K562 (cell line): ENCODE results near the gene VPS37B. TPM values are rescaled to one million over a fixed set of nuclear protein-coding genes. Genes with fewer than 3 reads are reported as not detected.
A peak's percentile ranks its signal among the peaks of the same experiment; 100 is the strongest.

ENCODE experiments used
- ATAC-seq: fragments of 200-7000 bp; cut with Tn5 transposase; 3 replicates; pipeline ENCODE4 v1.9.1; 2020; ENCODE audit warnings: moderate library complexity
- BruUV-seq: library from RNA; stranded (reverse); fragments of 400-500 nt; replicated peaks from 2 replicates; lab custom pipeline; 2021; lab: Mats Ljungman, UMichigan
- CTCF ChIA-PET: fragments of 300-600 bp; formaldehyde crosslinking; extraction: SDS; loops from one replicate; lab custom pipeline; 2021; ENCODE audit warnings: low intra/inter-chr PET ratio; lab: Yijun Ruan, JAX
- POLR2A ChIA-PET: fragments of 300-600, 350-650 bp; sonication (Branson Sonifier 250); formaldehyde crosslinking; extraction: SDS; loops from one replicate; lab custom pipeline; 2021; ENCODE audit warnings: antibody characterized with exemption, inconsistent platforms; lab: Yijun Ruan, JAX
- DNase-seq, 4 experiments: peaks; one replicate each; pipeline versions ENCODE4 v3.0.0 to v3.0.0-alpha.2; 2011 to 2018; ENCODE audit warnings: low spot score in 3 of 4, mixed read lengths in 3 of 4; ENCODE audit errors: extremely low read depth in 1 of 4
- FAIRE-seq: peaks from 2 replicates; lab custom pipeline; 2011; peaks lifted over from hg19 to GRCh38; lab: Jason Lieb, UNC
- H2AFZ ChIP-seq: 2 replicates; pipeline ENCODE4 v1.6.0; 2011; ENCODE audit warnings: low read depth, low read length, control low read depth, inconsistent platforms
- H3K27ac ChIP-seq: fragments of 200-600 bp; 3 replicates; pipeline ENCODE4 v1.8.0; 2011; ENCODE audit warnings: low read depth, mild to moderate bottlenecking, control low read depth, inconsistent platforms, low read length, moderate library complexity, mixed read lengths; ENCODE audit errors: extremely low read depth
- H3K27me3 ChIP-seq, 2 experiments: fragments of 300-600 bp in 1 of 2; 2 replicates in 1 of 2; 3 replicates in 1 of 2; pipeline versions ENCODE4 v1.6.0 to v1.8.0; 2011; ENCODE audit warnings: inconsistent platforms in 2 of 2, low read length in 2 of 2, mild to moderate bottlenecking in 1 of 2, mixed read lengths in 1 of 2, moderate library complexity in 1 of 2; ENCODE audit not compliant: control insufficient read depth in 2 of 2, insufficient read depth in 2 of 2
- H3K36me3 ChIP-seq: fragments of 300-600 bp; 3 replicates; pipeline ENCODE4 v1.8.0; 2011; ENCODE audit warnings: mild to moderate bottlenecking, low read length, inconsistent platforms; ENCODE audit not compliant: control insufficient read depth, insufficient read depth
- H3K4me1 ChIP-seq, 2 experiments: fragments of 200-600 bp in 1 of 2; replicated peaks in 1 of 2; 2 replicates in 1 of 2; 3 replicates in 1 of 2; pipeline versions ENCODE4 v1.5.1 to v1.8.0; 2011; ENCODE audit warnings: inconsistent platforms in 2 of 2, low read length in 2 of 2, mild to moderate bottlenecking in 1 of 2, mixed read lengths in 1 of 2, moderate library complexity in 1 of 2; ENCODE audit not compliant: control insufficient read depth in 2 of 2, insufficient read depth in 2 of 2
- H3K4me2 ChIP-seq: 2 replicates; pipeline ENCODE4 v1.6.1; 2011; ENCODE audit warnings: low read length, control low read depth, inconsistent platforms, mixed read lengths; ENCODE audit not compliant: insufficient read depth
- H3K4me3 ChIP-seq: fragments of 200-600 bp; sonication (generic), shearing (Covaris generic); 2 replicates; pipeline ENCODE4 v1.5.1; 2016; ENCODE audit warnings: control low read depth, inconsistent platforms
- H3K79me2 ChIP-seq: fragments of 200-600 bp; 3 replicates; pipeline ENCODE4 v1.8.0; 2011; ENCODE audit warnings: low read length, inconsistent platforms; ENCODE audit not compliant: control insufficient read depth, insufficient read depth
- H3K9ac ChIP-seq, 2 experiments: 2 replicates each; pipeline versions ENCODE4 v1.6.0 to v1.6.1; 2011; ENCODE audit warnings: low read depth in 2 of 2, low read length in 2 of 2, control low read depth in 1 of 2, inconsistent platforms in 1 of 2, mild to moderate bottlenecking in 1 of 2, mixed read lengths in 1 of 2; ENCODE audit not compliant: insufficient read depth in 1 of 2
- H3K9me1 ChIP-seq: one replicate; pipeline ENCODE4 v1.6.0; 2011; ENCODE audit warnings: inconsistent platforms, mild to moderate bottlenecking, low read length, moderate library complexity; ENCODE audit not compliant: control insufficient read depth, insufficient read depth
- H3K9me3 ChIP-seq: replicated peaks from 2 replicates; pipeline ENCODE4 v1.5.1; 2011; ENCODE audit warnings: low read depth, low read length, inconsistent platforms; ENCODE audit not compliant: control insufficient read depth, insufficient read depth
- H4K20me1 ChIP-seq: replicated peaks from 2 replicates; pipeline ENCODE4 v1.6.1; 2011; ENCODE audit warnings: low read length, inconsistent platforms, mixed read lengths; ENCODE audit not compliant: control insufficient read depth, insufficient read depth
- E2F8 ChIP-seq: fragments of 450-650 bp; IDR thresholded peaks from 2 replicates; pipeline ENCODE4 v1.7.1; 2018; ENCODE audit warnings: mild to moderate bottlenecking, low read depth; ENCODE audit not compliant: partially characterized antibody
- ELF2 ChIP-seq: fragments of 250-450 bp; sonication (Bioruptor Pico); IDR thresholded peaks from 2 replicates; pipeline ENCODE4 v1.5.0; 2021; ENCODE audit warnings: mild to moderate bottlenecking
- IRF2 ChIP-seq: sonication (generic); formaldehyde crosslinking; IDR thresholded peaks from 2 replicates; pipeline ENCODE4 v1.8.1; 2022; ENCODE audit warnings: mild to moderate bottlenecking, missing genetic modification reagents
- NCOA6 ChIP-seq: fragments of 450-650 bp; IDR thresholded peaks from 2 replicates; pipeline ENCODE4 v1.6.1; 2017; ENCODE audit warnings: mild to moderate bottlenecking
- PML ChIP-seq: IDR thresholded peaks from 2 replicates; pipeline ENCODE4 v1.6.1; 2012; ENCODE audit warnings: low read length, inconsistent platforms
- RBM22 ChIP-seq: fragments of 200-400 bp; formaldehyde crosslinking; IDR thresholded peaks from 2 replicates; pipeline ENCODE4 v1.6.1; 2018; ENCODE audit warnings: low read length, low read depth; ENCODE audit not compliant: poor library complexity, severe bottlenecking
- SIN3A ChIP-seq, 2 experiments: fragments of 150-350 bp in 1 of 2; IDR thresholded peaks; 2 replicates each; pipeline ENCODE4 v1.6.1; 2011 to 2016; ENCODE audit warnings: borderline replicate concordance in 2 of 2, low read depth in 2 of 2, low read length in 2 of 2, mild to moderate bottlenecking in 2 of 2, moderate library complexity in 2 of 2; ENCODE audit not compliant: control insufficient read depth in 1 of 2
- SRSF9 ChIP-seq: fragments of 200-400 bp; formaldehyde crosslinking; IDR thresholded peaks from 2 replicates; pipeline ENCODE4 v1.6.1; 2017; ENCODE audit warnings: low read depth, low read length, borderline replicate concordance
- ZHX1 ChIP-seq: fragments of 150-350 bp; conservative IDR thresholded peaks from 2 replicates; pipeline ENCODE4 v1.6.1; 2014; ENCODE audit warnings: low read length
- ZNF175 ChIP-seq: fragments of 200-800 bp; sonication (Bioruptor generic); IDR thresholded peaks from 2 replicates; pipeline ENCODE4 v1.6.1; 2016; ENCODE audit warnings: low read depth, mild to moderate bottlenecking, missing genetic modification characterization, missing compliant biosample characterization
- ZNF277 ChIP-seq: fragments of 250-450 bp; sonication (Bioruptor Pico); IDR thresholded peaks from 2 replicates; pipeline ENCODE4 v1.8.0; 2022; ENCODE audit warnings: inconsistent platforms, mild to moderate bottlenecking, moderate library complexity, borderline replicate concordance
- ZNF384 ChIP-seq: IDR thresholded peaks from 2 replicates; pipeline ENCODE4 v1.6.1; 2012; ENCODE audit warnings: low read depth, low read length, improper control_type of control experiment
- ZNF75A ChIP-seq: fragments of 450-650 bp; formaldehyde crosslinking; IDR thresholded peaks from 2 replicates; pipeline ENCODE4 v1.4.0; 2020; ENCODE audit warnings: mild to moderate bottlenecking
- WGBS: fragments of 100-300 bp; shearing (Covaris generic); methylation state at CpG from one replicate; pipeline ENCODE4 v1.1.6; 2016; ENCODE audit warnings: low coverage, mixed read lengths; ENCODE audit not compliant: insufficient coverage; ENCODE audit errors: missing lambda C conversion rate; 5-methylcytosine and 5-hydroxymethylcytosine counted together
- in situ Hi-C: fragments of 300-500 bp; cut with MboI; formaldehyde crosslinking; loops from 4 replicates; pipeline ENCODE4 v1.15.0; 2018; ENCODE audit warnings: inconsistent platforms, mixed read lengths
- intact Hi-C: fragments of 100-400 bp; cut with micrococcal nuclease; formaldehyde crosslinking; loops from 2 replicates; pipeline ENCODE4 v1.14.2; 2022
- polyA plus RNA-seq, 8 experiments: library from polyadenylated mRNA; depleted of rRNA in 4 of 8; stranded (reverse) in 5 of 8; unstranded in 3 of 8; fragments of >200 nt; fragmentation: Nextera tagmentation in 2 of 8; fragmentation: Illumina TruSeq in 1 of 8; extraction: Ambion mirVana in 2 of 8; extraction: Trizol in 1 of 8; gene quantifications; 2 replicates each; pipeline versions ENCODE4 v1.2.1 to v1.2.3, GENCODE V29; 2011 to 2014; ENCODE audit warnings: inconsistent platforms in 1 of 8, missing spikeins in 1 of 8
- total RNA-seq, 7 experiments: library from RNA; depleted of rRNA in 6 of 7; stranded (reverse); fragments of >200 nt in 6 of 7; fragmentation: Illumina TruSeq in 2 of 7; extraction: Trizol in 2 of 7; gene quantifications; 2 replicates each; pipeline versions ENCODE4 v1.2.1 to v1.2.3, GENCODE V29; 2011 to 2021; ENCODE audit warnings: low replicate concordance in 1 of 7
- TF ChIP-seq, protein P1 (sequence below): fragments of 200-800 bp; sonication (Bioruptor generic); IDR thresholded peaks from 2 replicates; pipeline ENCODE4 v1.6.1; 2017; ENCODE audit warnings: missing genetic modification characterization, missing compliant biosample characterization

VPS37B gene
- total and polyA plus RNA-seq, 9 of the 15 experiments (the other 6 are each of a cell fraction or from before 2014, with no cell fraction given) = 0.28 to 37.4 (median 17.9) TPM

- in situ Hi-C loops (no loop called here), intact Hi-C loops (loop anchor here (10.0 kb wide), 1 partner anchor 53 kb away; no protein-coding TSS in a partner anchor)
- H3K9me3 ChIP-seq = no peaks in the 10 kb centered on the region
- H3K4me2 ChIP-seq = no peak overlapping the region
- H3K79me2 ChIP-seq = no peaks in the 10 kb centered on the region
- no TSS peak for BruUV-seq
- peaks cover 0 to 50% of the 10 kb centered on the region in 2 experiments; a peak in 2 of 5 replicates for H3K4me1 ChIP-seq
- no peaks in the 10 kb centered on the region for H3K9me1 ChIP-seq
- H3K9ac ChIP-seq = peak overlapping the region in 1 of 2 experiments; percentile 17; a peak in 1 of 4 replicates
- H2AFZ ChIP-seq = no peak overlapping the region
- CTCF ChIA-PET = no interaction called here
- ATAC-seq = no peak
- 50% methylated on average over 2 of the region's 5 CpGs for WGBS
- no peaks in the 10 kb centered on the region for H3K27me3 ChIP-seq
- H3K36me3 ChIP-seq = no peaks in the 10 kb centered on the region
- no peak overlapping the region for H3K27ac ChIP-seq
- H3K4me3 ChIP-seq = no peak overlapping the region
- FAIRE-seq = no peak
- peaks cover 22% of the 10 kb centered on the region for H4K20me1 ChIP-seq
- DNase-seq = no peak
- POLR2A ChIA-PET = interaction anchor here (0.5 to 1.0 kb wide), 3 partner anchors 10 to 223 kb away, joined by 3 to 5 read pairs (median 3); no protein-coding TSS in a partner anchor
- TF ChIP-seq E2F8 = no peak
- no peak for TF ChIP-seq SRSF9
- TF ChIP-seq PML = no peak
- TF ChIP-seq, protein P1, sequence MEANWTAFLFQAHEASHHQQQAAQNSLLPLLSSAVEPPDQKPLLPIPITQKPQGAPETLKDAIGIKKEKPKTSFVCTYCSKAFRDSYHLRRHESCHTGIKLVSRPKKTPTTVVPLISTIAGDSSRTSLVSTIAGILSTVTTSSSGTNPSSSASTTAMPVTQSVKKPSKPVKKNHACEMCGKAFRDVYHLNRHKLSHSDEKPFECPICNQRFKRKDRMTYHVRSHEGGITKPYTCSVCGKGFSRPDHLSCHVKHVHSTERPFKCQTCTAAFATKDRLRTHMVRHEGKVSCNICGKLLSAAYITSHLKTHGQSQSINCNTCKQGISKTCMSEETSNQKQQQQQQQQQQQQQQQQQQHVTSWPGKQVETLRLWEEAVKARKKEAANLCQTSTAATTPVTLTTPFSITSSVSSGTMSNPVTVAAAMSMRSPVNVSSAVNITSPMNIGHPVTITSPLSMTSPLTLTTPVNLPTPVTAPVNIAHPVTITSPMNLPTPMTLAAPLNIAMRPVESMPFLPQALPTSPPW = no peak
- no peak for TF ChIP-seq ZNF175 (CRISPR knock-in tag)
- no peak for TF ChIP-seq ZNF384
- TF ChIP-seq SIN3A (IDR thresholded peaks at IDR 0.05; ENCODE audit: borderline replicate concordance in 2 of 2, control insufficient read depth in 1 of 2, low read depth in 2 of 2, low read length in 2 of 2) = no peak
- TF ChIP-seq RBM22 = no peak
- no peak for TF ChIP-seq NCOA6
- TF ChIP-seq ELF2 = no peak
- no peak for TF ChIP-seq IRF2
- no peak for TF ChIP-seq ZNF277 (CRISPR knock-in tag)
- no peak for TF ChIP-seq ZNF75A (CRISPR knock-in tag)
- no peak for TF ChIP-seq ZHX1
Measured at GRCh38 chr12:122847516-122847836, 48.4 kb downstream of the VPS37B start.
